Measurements from ENCODE around the gene CSNK1E. TPM values are rescaled to one million over a fixed set of nuclear protein-coding genes. Genes with fewer than 3 reads are reported as not detected.

CSNK1E gene
- total RNA-seq, 1 donor from 2014 or later: 106 TPM

DNA sequence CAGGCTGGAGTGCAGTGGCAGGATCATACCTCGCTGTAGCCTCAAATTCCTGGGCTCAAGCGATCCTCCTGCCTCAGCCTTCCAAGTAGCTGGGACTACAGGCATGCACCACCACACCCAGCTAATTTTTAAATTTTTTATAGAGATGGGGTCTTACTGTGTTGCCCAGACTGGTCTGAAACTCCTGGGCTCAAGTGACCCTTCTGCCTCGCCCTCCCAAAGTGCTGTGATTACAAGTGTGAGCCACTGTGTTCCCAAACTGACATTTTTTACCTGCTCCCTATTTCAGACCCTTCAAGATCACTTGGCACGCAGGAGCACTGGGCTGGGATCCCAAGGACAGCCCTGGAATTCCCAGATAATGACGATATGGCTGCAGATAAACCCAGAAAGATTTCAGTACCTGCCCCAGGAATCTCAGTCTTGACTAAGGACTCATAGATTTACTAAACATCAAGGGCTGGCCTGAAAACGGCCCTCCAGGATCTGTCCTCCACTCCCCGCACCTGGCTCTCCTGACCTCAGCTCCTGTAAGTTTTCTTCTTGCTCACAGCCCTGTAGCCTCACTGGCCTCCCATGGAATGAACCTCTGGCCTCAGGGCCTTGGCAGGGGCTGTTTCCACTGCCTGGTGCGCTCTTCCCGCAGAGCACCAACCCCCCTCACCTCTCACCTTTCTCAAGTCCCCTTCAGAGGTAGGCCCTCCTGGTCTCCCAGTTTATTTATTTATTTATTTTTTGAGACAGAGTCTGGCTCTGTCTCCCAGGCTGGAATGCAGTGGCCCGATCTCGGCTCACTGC lies 3.6 kb upstream of the CSNK1E start:
- H3K27ac Mint-ChIP-seq: no peak overlapping the region
- Histone ChIP-seq H2AFZ (replicated peaks) (no peak overlapping the region), H3K4me2 (no peak overlapping the region), H3K79me2 (ENCODE audit: low read depth) (peaks cover 12% of the 10 kb centered on the region), H4K20me1 (ENCODE audit: low read depth) (peaks cover 8% of the 10 kb centered on the region), H3K9ac (no peak overlapping the region), H3K27me3 (no peaks in the 10 kb centered on the region), H3F3A (ENCODE audit: low read depth) (peaks cover 55% of the 10 kb centered on the region), H3K27ac (no peak overlapping the region), H3K36me3 (no peaks in the 10 kb centered on the region), H3K4me1 (peaks cover 18% of the 10 kb centered on the region), H3K4me3 (no peak overlapping the region), H3K9me3 (ENCODE audit: low read depth) (no peaks in the 10 kb centered on the region)
- H3K4me3 Mint-ChIP-seq: no peak overlapping the region
- H3K36me3 Mint-ChIP-seq: no peaks in the 10 kb centered on the region
- peaks cover 7% of the 10 kb centered on the region for H3K27me3 Mint-ChIP-seq (ENCODE audit: insufficient read depth, low read depth)
- no peaks in the 10 kb centered on the region for H3K9me3 Mint-ChIP-seq
- DNase-seq (ENCODE audit: low spot score): no peak
- H3K4me1 Mint-ChIP-seq: peaks cover 25% of the 10 kb centered on the region
- TF ChIP-seq EZH2 (IDR thresholded peaks at IDR 0.05): no peak
- TF ChIP-seq, protein P1, sequence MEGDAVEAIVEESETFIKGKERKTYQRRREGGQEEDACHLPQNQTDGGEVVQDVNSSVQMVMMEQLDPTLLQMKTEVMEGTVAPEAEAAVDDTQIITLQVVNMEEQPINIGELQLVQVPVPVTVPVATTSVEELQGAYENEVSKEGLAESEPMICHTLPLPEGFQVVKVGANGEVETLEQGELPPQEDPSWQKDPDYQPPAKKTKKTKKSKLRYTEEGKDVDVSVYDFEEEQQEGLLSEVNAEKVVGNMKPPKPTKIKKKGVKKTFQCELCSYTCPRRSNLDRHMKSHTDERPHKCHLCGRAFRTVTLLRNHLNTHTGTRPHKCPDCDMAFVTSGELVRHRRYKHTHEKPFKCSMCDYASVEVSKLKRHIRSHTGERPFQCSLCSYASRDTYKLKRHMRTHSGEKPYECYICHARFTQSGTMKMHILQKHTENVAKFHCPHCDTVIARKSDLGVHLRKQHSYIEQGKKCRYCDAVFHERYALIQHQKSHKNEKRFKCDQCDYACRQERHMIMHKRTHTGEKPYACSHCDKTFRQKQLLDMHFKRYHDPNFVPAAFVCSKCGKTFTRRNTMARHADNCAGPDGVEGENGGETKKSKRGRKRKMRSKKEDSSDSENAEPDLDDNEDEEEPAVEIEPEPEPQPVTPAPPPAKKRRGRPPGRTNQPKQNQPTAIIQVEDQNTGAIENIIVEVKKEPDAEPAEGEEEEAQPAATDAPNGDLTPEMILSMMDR (IDR thresholded peaks at IDR 0.05): no peak

DNA sequence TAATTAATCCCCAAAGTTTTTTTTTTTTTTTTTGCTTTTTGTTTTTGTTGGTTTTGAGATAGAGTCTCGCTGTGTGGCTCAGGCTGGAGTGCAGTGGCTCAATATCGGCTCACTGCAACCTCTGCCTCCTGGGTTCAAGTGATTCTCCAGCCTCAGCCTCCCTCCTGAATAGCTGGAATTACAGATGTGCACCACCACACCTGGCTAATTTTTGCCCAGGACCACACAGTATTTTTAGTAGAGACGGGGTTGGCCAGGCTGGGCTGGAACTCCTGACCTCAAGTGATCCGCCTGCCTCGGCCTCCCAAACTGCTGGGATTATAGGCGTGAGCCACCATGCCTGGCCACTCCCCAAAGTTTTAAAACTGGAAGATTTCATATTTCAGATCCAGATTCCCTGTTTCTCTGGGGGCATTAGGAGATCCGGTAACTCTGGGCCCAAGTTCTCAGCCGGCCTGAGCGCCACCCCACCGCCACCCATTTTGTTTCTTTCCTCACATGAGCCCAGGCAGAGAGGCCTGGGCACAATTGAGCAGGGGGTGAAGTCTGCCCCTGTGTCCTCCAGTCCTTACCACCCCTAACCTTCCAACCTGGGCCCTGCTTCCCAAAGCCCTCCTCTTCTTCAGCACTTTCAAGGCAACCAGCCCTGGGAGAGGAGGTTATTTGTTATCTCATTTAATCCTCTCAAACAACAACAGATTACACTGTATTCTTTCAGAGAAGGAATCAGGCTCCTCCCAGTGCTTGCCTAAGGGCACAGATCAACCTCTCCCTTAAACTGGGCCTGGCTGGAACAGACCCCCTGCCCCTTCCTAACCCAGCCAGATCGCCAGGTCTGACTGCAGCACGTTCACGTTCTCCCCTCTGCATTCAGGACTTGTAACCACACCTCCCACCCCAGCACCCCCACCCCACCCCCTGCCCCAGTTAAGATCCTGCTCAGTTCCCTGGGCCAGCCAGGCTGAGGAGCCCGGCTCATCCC lies 1.9 kb upstream of the CSNK1E start:
- TF ChIP-seq, protein P1 (IDR thresholded peaks at IDR 0.05): no peak
- TF ChIP-seq EZH2 (IDR thresholded peaks at IDR 0.05) (no peak), EZH2phosphoT487 (IDR thresholded peaks at IDR 0.05) (no peak)
- H3K9me3 Mint-ChIP-seq: no peaks in the 10 kb centered on the region
- H3K4me3 Mint-ChIP-seq: peak overlapping the region; percentile 86
- H3K36me3 Mint-ChIP-seq: no peaks in the 10 kb centered on the region
- peaks cover 35% of the 10 kb centered on the region for H3K4me1 ChIP-seq
- H3K27ac Mint-ChIP-seq: peak overlapping the region; percentile 46
- no peak overlapping the region for H3K4me3 ChIP-seq
- H3K27me3 ChIP-seq: no peaks in the 10 kb centered on the region
- H3K27ac ChIP-seq: no peak overlapping the region
- peak; percentile 58 for DNase-seq (ENCODE audit: low spot score)
- no peaks in the 10 kb centered on the region for H3K36me3 ChIP-seq
- peaks cover 58% of the 10 kb centered on the region for H3F3A ChIP-seq (ENCODE audit: low read depth)
- no peak overlapping the region for H3K9ac ChIP-seq
- H4K20me1 ChIP-seq (ENCODE audit: low read depth): peaks cover 25% of the 10 kb centered on the region
- H3K79me2 ChIP-seq (ENCODE audit: low read depth): peaks cover 30% of the 10 kb centered on the region
- H3K4me1 Mint-ChIP-seq: peaks cover 42% of the 10 kb centered on the region
- H3K27me3 Mint-ChIP-seq (ENCODE audit: insufficient read depth, low read depth): peaks cover 10% of the 10 kb centered on the region
- H2AFZ ChIP-seq (replicated peaks): no peak overlapping the region
- H3K4me2 ChIP-seq: peak overlapping the region; percentile 75
- no peaks in the 10 kb centered on the region for H3K9me3 ChIP-seq (ENCODE audit: low read depth)

DNA sequence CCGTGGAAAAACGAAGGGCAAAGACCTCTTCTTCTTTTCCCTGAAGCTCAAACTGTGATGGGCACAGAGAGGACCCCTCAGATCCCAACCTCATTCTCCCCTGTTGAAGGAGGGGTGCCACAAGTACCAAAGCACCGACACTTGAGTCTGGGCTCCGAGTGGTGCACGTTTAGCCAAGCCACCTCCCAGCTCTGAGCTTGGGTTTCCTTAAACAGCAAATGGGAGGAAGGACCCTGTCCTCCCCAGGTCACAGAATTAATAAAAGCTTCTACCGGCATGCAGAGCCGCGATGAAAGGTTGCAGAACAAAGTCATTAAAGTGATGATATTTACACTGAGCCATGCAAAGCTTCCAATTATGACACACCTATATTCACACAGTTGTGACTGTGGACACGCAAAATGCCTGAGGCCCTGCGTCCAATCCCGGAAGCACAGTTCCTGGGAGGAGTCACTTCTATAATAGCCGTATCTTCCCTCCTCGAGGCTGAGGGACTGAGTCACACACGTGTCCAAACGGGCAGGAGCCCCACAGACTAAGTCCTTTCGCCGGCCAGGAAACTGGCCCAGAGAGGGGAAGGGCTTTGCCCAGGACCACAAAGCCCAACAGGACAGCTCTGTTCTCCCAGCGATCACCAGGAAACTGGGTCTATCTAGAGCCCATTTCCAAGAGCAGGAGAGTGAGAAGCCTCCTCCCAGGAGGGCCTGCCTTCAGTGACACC lies 922 bp upstream of the CSNK1E start:
- Histone ChIP-seq H3K36me3 (no peaks in the 10 kb centered on the region), H3K27ac (no peak overlapping the region), H3K79me2 (ENCODE audit: low read depth) (peaks cover 39% of the 10 kb centered on the region), H3K4me2 (peak overlapping the region; percentile 75), H3K4me3 (peak overlapping the region; percentile 59), H3K27me3 (no peaks in the 10 kb centered on the region), H2AFZ (replicated peaks) (peak overlapping the region; percentile 97), H3K9me3 (ENCODE audit: low read depth) (no peaks in the 10 kb centered on the region), H4K20me1 (ENCODE audit: low read depth) (peaks cover 34% of the 10 kb centered on the region), H3K4me1 (peaks cover 43% of the 10 kb centered on the region), H3F3A (ENCODE audit: low read depth) (peaks cover 54% of the 10 kb centered on the region), H3K9ac (no peak overlapping the region)
- DNase-seq (ENCODE audit: low spot score): peak; percentile 34
- H3K27me3 Mint-ChIP-seq (ENCODE audit: insufficient read depth, low read depth): peaks cover 11% of the 10 kb centered on the region
- TF ChIP-seq EZH2phosphoT487 (IDR thresholded peaks at IDR 0.05) (no peak), EZH2 (IDR thresholded peaks at IDR 0.05) (no peak)
- TF ChIP-seq, protein P1 (IDR thresholded peaks at IDR 0.05): no peak
- H3K36me3 Mint-ChIP-seq: peaks cover 2% of the 10 kb centered on the region
- H3K27ac Mint-ChIP-seq: peak overlapping the region; percentile 91
- H3K4me3 Mint-ChIP-seq: peak overlapping the region; percentile 86
- peaks cover 47% of the 10 kb centered on the region for H3K4me1 Mint-ChIP-seq
- no peaks in the 10 kb centered on the region for H3K9me3 Mint-ChIP-seq

Measured in neural progenitor cell (in vitro differentiated cells).